Measurements from ENCODE around the gene COL28A1. TPM values are rescaled to one million over a fixed set of nuclear protein-coding genes. Genes with fewer than 3 reads are reported as not detected.
"Not testable (repeated sequence)": the region's sequence is repeated elsewhere in the genome, so short reads cannot be mapped to it uniquely, and the experiment has no call there.

Gene COL28A1
- total RNA-seq, 4 donors from 2014 or later = 0.25 to 3.0 (median 0.65) TPM

DNA sequence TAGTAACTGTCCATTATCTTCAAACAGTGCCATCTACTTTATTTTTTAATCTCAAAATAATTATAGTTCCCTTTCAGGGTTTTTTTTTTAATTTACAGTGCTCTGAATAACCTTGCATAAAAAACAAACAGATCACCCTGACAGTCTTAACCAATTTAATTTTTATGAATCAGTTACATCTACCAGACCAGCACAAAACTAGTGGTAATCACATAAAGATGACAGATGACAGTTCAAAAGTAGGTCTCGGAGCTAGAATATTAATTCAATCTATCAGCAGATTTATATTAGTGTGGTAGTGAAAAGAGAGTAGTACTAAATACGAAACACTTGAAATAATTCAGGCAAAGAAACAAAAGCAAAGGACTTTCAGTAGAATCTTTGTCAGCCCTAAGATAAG lies 53.9 kb downstream of the COL28A1 start:
- DNase-seq (ENCODE audit: low spot score) (no peak), ATAC-seq (ENCODE audit: low FRiP score) (no peak)
- no peak for TF ChIP-seq CTCF (IDR thresholded peaks at IDR 0.05)

- no peak for TF ChIP-seq CTCF (IDR thresholded peaks at IDR 0.05)
- no peak for DNase-seq (ENCODE audit: low spot score)
- no peak for ATAC-seq (ENCODE audit: low FRiP score)
Measured at GRCh38 chr7:7479275-7479805, 56.3 kb downstream of the COL28A1 start.

DNA sequence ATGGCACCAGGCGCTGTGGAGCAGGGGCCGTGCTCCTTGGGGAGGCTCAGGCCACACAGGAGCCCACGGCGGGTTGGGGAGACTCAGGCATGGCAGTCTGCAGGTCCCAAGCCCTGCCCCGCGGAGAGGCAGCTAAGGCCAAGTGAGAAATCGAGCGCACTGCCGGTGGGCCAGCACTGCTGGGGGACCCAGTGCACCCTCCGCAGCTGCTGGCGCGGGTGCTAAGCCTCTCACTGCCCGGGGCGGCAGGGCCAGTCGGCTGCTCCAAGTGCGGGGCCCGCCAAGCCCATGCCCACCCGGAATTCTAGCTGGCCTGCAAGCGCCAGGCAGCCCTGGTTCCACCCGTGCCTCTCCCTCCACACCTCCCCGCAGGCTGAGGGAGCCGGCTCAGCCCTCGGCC lies 57.1 kb downstream of the COL28A1 start:
- DNase-seq (ENCODE audit: low spot score) = no peak
- no peak for TF ChIP-seq CTCF (IDR thresholded peaks at IDR 0.05)
- ATAC-seq (ENCODE audit: low FRiP score) = no peak

GRCh38 chr7:7477641-7478040 lies 58.0 kb downstream of the COL28A1 start:
- DNase-seq (ENCODE audit: low spot score); ATAC-seq (ENCODE audit: low FRiP score): not testable (repeated sequence)

DNA sequence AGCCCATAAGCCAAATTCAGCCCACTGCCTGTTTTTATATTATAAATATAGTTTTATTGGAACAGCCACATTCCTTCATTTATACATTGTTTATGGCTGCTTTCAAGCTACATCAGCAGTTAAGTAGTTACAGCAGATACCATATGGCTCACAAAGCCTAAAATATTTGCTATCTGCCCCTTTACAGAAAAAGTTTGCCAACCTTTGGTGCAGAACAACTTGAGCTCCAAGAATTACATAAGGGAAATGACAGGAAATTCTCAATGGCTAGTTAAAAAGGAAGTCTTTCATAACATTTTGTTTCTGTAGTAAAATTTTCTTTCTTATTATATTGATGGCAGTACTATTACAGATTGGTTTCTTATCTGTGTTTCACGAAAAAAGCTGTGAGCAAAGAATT lies 59.3 kb downstream of the COL28A1 start:
- ATAC-seq (ENCODE audit: low FRiP score) = no peak
- no peak for TF ChIP-seq CTCF (IDR thresholded peaks at IDR 0.05)
- no peak for DNase-seq (ENCODE audit: low spot score)

GRCh38 chr7:7475601-7476000 lies 60.1 kb downstream of the COL28A1 start:
- ATAC-seq (ENCODE audit: low FRiP score) (no peak), DNase-seq (ENCODE audit: low spot score) (no peak)
- TF ChIP-seq CTCF (IDR thresholded peaks at IDR 0.05) = no peak

- DNase-seq (ENCODE audit: low spot score) (no peak), ATAC-seq (ENCODE audit: low FRiP score) (no peak)
- TF ChIP-seq CTCF (IDR thresholded peaks at IDR 0.05) = no peak
Measured at GRCh38 chr7:7474436-7474835, 61.2 kb downstream of the COL28A1 start.

DNA sequence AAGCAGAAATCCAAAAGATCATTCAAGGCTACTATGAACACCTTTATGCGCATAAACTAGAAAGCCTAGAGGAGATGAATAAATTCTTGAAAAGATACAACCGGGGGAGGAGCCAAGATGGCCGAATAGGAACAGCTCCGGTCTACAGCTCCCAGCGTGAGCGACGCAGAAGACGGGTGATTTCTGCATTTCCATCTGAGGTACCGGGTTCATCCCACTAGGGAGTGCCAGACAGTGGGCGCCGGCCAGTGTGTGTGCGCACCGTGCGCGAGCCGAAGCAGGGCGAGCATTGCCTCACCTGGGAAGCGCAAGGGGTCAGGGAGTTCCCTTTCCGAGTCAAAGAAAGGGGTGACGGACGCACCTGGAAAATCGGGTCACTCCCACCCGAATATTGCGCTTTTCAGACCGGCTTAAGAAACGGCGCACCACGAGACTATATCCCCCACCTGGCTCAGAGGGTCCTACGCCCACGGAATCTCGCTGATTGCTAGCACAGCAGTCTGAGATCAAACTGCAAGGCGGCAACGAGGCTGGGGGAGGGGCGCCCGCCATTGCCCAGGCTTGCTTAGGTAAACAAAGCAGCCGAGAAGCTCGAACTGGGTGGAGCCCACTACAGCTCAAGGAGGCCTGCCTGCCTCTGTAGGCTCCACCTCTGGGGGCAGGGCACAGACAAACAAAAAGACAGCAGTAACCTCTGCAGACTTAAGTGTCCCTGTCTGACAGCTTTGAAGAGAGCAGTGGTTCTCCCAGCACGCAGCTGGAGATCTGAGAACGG lies 70.5 kb downstream of the COL28A1 start:
- DNase-seq (ENCODE audit: low spot score); ATAC-seq (ENCODE audit: low FRiP score): not testable (repeated sequence)

Measured in omental fat pad (tissue), 4 donors.